Measurements from ENCODE around the gene TCEA2. TPM values are rescaled to one million over a fixed set of nuclear protein-coding genes. Genes with fewer than 3 reads are reported as not detected.

The TCEA2 gene
- total and polyA plus RNA-seq, 2 donors (not counting 1 experiment from before 2014, with no cell fraction given): 58.1 to 63.9 TPM

DNA sequence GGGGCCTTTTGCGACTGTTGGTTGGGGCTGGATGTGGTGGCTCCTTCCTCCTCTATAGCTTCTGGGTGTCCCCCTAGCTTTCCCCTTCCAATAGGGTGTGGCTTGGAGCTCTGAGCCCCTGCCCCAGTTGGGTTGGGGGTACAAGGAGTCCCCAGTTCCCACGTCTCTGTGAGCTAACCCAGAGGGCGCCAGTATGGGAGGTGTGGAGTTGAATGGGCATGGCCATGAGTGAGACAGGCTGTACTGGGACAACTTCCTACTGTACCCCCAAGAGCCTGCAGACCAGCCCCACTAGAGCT, 25.9 kb upstream of the TCEA2 start:
- H3K79me2 ChIP-seq (ENCODE audit: control insufficient read depth, insufficient read depth, low read length): no peaks in the 10 kb centered on the region
- no peak overlapping the region for H3K9ac ChIP-seq (ENCODE audit: low read length)
- POLR2A ChIA-PET: no interaction called here
- peak overlapping the region; percentile 74 for H3K4me3 Mint-ChIP-seq
- DNase-seq: no peak
- H2AFZ ChIP-seq (ENCODE audit: insufficient read depth, low read depth, low read length, poor library complexity, severe bottlenecking): no peak overlapping the region
- H3K27me3 Mint-ChIP-seq: peaks cover 7% of the 10 kb centered on the region
- H3K27ac ChIP-seq (ENCODE audit: low read length in 2 of 2): no peak overlapping the region
- peaks cover 0 to 3% (median 0%) of the 10 kb centered on the region in 3 donors for H3K9me3 ChIP-seq (ENCODE audit: control extremely low read depth in 1 of 3, control insufficient read depth in 2 of 3, insufficient read depth in 1 of 3, low read length in 2 of 3)
- no peak for ATAC-seq (ENCODE audit: low read depth)
- no peak for TF ChIP-seq EZH2 (IDR thresholded peaks at IDR 0.05; ENCODE audit: borderline replicate concordance, insufficient read depth, low read depth, low read length, poor library complexity, severe bottlenecking)
- TF ChIP-seq, protein P1, sequence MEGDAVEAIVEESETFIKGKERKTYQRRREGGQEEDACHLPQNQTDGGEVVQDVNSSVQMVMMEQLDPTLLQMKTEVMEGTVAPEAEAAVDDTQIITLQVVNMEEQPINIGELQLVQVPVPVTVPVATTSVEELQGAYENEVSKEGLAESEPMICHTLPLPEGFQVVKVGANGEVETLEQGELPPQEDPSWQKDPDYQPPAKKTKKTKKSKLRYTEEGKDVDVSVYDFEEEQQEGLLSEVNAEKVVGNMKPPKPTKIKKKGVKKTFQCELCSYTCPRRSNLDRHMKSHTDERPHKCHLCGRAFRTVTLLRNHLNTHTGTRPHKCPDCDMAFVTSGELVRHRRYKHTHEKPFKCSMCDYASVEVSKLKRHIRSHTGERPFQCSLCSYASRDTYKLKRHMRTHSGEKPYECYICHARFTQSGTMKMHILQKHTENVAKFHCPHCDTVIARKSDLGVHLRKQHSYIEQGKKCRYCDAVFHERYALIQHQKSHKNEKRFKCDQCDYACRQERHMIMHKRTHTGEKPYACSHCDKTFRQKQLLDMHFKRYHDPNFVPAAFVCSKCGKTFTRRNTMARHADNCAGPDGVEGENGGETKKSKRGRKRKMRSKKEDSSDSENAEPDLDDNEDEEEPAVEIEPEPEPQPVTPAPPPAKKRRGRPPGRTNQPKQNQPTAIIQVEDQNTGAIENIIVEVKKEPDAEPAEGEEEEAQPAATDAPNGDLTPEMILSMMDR (IDR thresholded peaks at IDR 0.05): no peak
- no peak overlapping the region for H3K4me3 ChIP-seq (ENCODE audit: control extremely low read depth in 1 of 5, extremely low read depth in 1 of 5, insufficient read depth in 1 of 5, low read depth in 2 of 5, low read length in 4 of 5)
- peaks cover 0 to 23% (median 11%) of the 10 kb centered on the region in 4 experiments for H3K27me3 ChIP-seq (replicated peaks in 1 of 4; ENCODE audit: control extremely low read depth in 1 of 4, control insufficient read depth in 3 of 4, insufficient read depth in 4 of 4, low read length in 3 of 4)
- peaks cover 0 to 9% of the 10 kb centered on the region in 2 experiments for H3K36me3 ChIP-seq (replicated peaks in 1 of 2; ENCODE audit: control extremely low read depth in 1 of 2, control insufficient read depth in 1 of 2, extremely low read depth in 1 of 2, insufficient read depth in 2 of 2, low read length in 1 of 2)
- peaks cover 29 to 30% of the 10 kb centered on the region in 2 donors for H3K4me1 ChIP-seq (ENCODE audit: control insufficient read depth in 2 of 2, insufficient read depth in 2 of 2, low read length in 2 of 2)
- no peaks in the 10 kb centered on the region for H3K9me3 Mint-ChIP-seq (ENCODE audit: insufficient read depth)
- CTCF ChIA-PET: interaction anchor here (1.1 to 6.4 kb wide), 6 partner anchors 42 to 595 kb away, joined by 3 to 108 read pairs (median 13); partner anchors contain the start of genes LKAAEAR1, OPRL1 and RGS19
- H3K27ac Mint-ChIP-seq: no peak overlapping the region
- H3K4me1 Mint-ChIP-seq: peaks cover 19% of the 10 kb centered on the region
- intact Hi-C loops (cut with micrococcal nuclease): loop anchor here (5.0 kb wide), 1 partner anchor 65 kb away; no protein-coding TSS in a partner anchor
- H4K20me1 ChIP-seq (ENCODE audit: control insufficient read depth, insufficient read depth, low read length, poor library complexity, severe bottlenecking): peaks cover 6% of the 10 kb centered on the region
- 73% methylated on average over 2 of the region's 3 CpGs for WGBS (ENCODE audit: insufficient coverage)
- H3K4me2 ChIP-seq (replicated peaks; ENCODE audit: low read depth, low read length, poor library complexity, severe bottlenecking): no peak overlapping the region

DNA sequence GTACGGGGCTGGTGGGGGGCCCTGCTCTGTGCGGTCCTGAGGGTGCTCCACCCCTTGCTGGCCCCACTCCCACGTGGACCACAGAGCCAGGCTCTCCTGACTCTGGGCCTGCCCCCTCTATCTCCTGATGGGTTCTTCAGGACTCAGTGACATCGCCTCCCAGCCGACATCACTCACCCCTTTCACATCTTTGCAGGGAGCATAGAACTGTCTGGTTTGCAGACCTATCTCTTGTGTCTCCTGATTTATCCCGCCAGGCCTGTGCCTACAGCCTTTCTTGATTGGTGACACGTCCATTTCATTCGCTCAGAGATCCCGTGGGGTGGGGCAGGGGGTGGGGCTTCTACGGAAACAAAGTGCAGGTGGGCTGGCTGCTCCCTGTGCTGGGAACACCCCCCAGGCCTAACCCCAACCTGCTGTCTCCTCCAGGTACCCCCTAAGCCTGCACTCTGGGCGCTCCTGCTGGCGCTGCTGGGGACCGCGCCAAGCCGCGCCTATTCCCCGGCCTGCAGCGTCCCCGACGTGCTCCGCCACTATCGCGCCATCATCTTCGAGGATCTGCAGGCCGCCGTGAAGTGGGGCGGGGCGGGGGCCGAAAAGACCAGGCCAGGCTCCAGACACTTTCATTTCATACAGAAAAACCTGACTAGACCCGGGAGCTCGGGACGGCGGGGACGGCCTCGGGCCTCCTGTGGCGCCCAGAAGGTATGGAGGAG, 25.3 kb upstream of the TCEA2 start:
- no peak overlapping the region for H3K27ac ChIP-seq (ENCODE audit: low read length in 2 of 2)
- H3K4me1 Mint-ChIP-seq: peaks cover 20% of the 10 kb centered on the region
- H4K20me1 ChIP-seq (ENCODE audit: control insufficient read depth, insufficient read depth, low read length, poor library complexity, severe bottlenecking): peaks cover 6% of the 10 kb centered on the region
- peak overlapping the region; percentile 74 for H3K4me3 Mint-ChIP-seq
- no peaks in the 10 kb centered on the region for H3K9me3 Mint-ChIP-seq (ENCODE audit: insufficient read depth)
- intact Hi-C loops (cut with micrococcal nuclease): loop anchor here (1.0 to 5.0 kb wide), 5 partner anchors 20 to 65 kb away; partner anchors contain the start of genes PRPF6 and TCEA2
- H3K27ac Mint-ChIP-seq: no peak overlapping the region
- H3K4me1 ChIP-seq (ENCODE audit: control insufficient read depth in 2 of 2, insufficient read depth in 2 of 2, low read length in 2 of 2): peaks cover 31 to 32% of the 10 kb centered on the region in 2 donors
- CTCF ChIA-PET: interaction anchor here (0.8 to 6.4 kb wide), 19 partner anchors 10 to 596 kb away, joined by 3 to 108 read pairs (median 6); partner anchors contain the start of genes LKAAEAR1, OPRL1, PCMTD2 and RGS19
- H3K27me3 Mint-ChIP-seq: peaks cover 7% of the 10 kb centered on the region
- 16% methylated on average over 32 of the region's 36 CpGs for WGBS (ENCODE audit: insufficient coverage)
- H3K4me2 ChIP-seq (replicated peaks; ENCODE audit: low read depth, low read length, poor library complexity, severe bottlenecking): peak overlapping the region; percentile 100
- H3K36me3 ChIP-seq (replicated peaks in 1 of 2; ENCODE audit: control extremely low read depth in 1 of 2, control insufficient read depth in 1 of 2, extremely low read depth in 1 of 2, insufficient read depth in 2 of 2, low read length in 1 of 2): peaks cover 0 to 9% of the 10 kb centered on the region in 2 experiments
- ATAC-seq (ENCODE audit: low read depth) (no peak), DNase-seq (peak; percentile 45)
- H3K4me3 ChIP-seq (ENCODE audit: control extremely low read depth in 1 of 5, extremely low read depth in 1 of 5, insufficient read depth in 1 of 5, low read depth in 2 of 5, low read length in 4 of 5): peak overlapping the region in 3 of 5 experiments; percentile 64 to 85 (median 66)
- TF ChIP-seq, protein P1 (IDR thresholded peaks at IDR 0.05): no peak
- TF ChIP-seq EZH2 (IDR thresholded peaks at IDR 0.05; ENCODE audit: borderline replicate concordance, insufficient read depth, low read depth, low read length, poor library complexity, severe bottlenecking): no peak
- H2AFZ ChIP-seq (ENCODE audit: insufficient read depth, low read depth, low read length, poor library complexity, severe bottlenecking): peak overlapping the region; percentile 96
- peaks cover 0 to 23% (median 11%) of the 10 kb centered on the region in 4 experiments for H3K27me3 ChIP-seq (replicated peaks in 1 of 4; ENCODE audit: control extremely low read depth in 1 of 4, control insufficient read depth in 3 of 4, insufficient read depth in 4 of 4, low read length in 3 of 4)
- peak overlapping the region; percentile 76 for H3K9ac ChIP-seq (ENCODE audit: low read length)
- H3K9me3 ChIP-seq (ENCODE audit: control extremely low read depth in 1 of 3, control insufficient read depth in 2 of 3, insufficient read depth in 1 of 3, low read length in 2 of 3): peaks cover 0 to 3% (median 0%) of the 10 kb centered on the region in 3 donors
- POLR2A ChIA-PET: interaction anchor here (1.1 to 1.6 kb wide), 2 partner anchors 57 to 82 kb away, joined by 4 to 6 read pairs; partner anchors contain the start of gene PRPF6
- no peaks in the 10 kb centered on the region for H3K79me2 ChIP-seq (ENCODE audit: control insufficient read depth, insufficient read depth, low read length)

Measured in B cell (primary cell).